HCT116 (cell line): ENCODE measurements around the gene PDE2A. TPM values are rescaled to one million over a fixed set of nuclear protein-coding genes. Genes with fewer than 3 reads are reported as not detected.

Experiments used
- ATAC-seq: fragments of 200-7000 bp; cut with Tn5 transposase; 2 replicates; pipeline ENCODE4 v1.9.1; 2020; ENCODE audit warnings: mild to moderate bottlenecking, moderate library complexity
- BruUV-seq: library from RNA; stranded (reverse); fragments of 400-500 nt; replicated peaks from 2 replicates; lab custom pipeline; 2021; lab: Mats Ljungman, UMichigan
- CTCF ChIA-PET: fragments of 300-600 bp; sonication (Branson Sonifier 250); formaldehyde crosslinking; loops from one replicate; lab custom pipeline; 2021; ENCODE audit warnings: antibody characterized with exemption; lab: Charles Lee
- POLR2A ChIA-PET: fragments of 300-600, 350-600 bp; sonication (Branson Sonifier 250); formaldehyde crosslinking; loops from one replicate; lab custom pipeline; 2021; ENCODE audit warnings: antibody characterized with exemption; lab: Charles Lee
- RAD21 ChIA-PET, 2 experiments: fragments of 300-600 bp; sonication (Branson Sonifier 250); formaldehyde crosslinking; loops; one replicate each; lab custom pipeline; 2023; ENCODE audit warnings: low total read pairs in 2 of 2; ENCODE audit not compliant: uncharacterized antibody in 2 of 2, unreplicated experiment in 2 of 2, low non-redundant PET in 1 of 2; lab: Charles Lee
- DNase-seq: peaks from one replicate; pipeline ENCODE4 v3.0.0-alpha.2; 2010; ENCODE audit warnings: low read depth, low spot score
- H2AFZ ChIP-seq: fragments of 200-600 bp; shearing (Covaris generic), sonication (generic); 2 replicates; pipeline ENCODE4 v1.6.1; 2017; ENCODE audit warnings: low read depth, mixed run types, mixed read lengths, antibody characterized with exemption, low read length; ENCODE audit not compliant: poor library complexity, severe bottlenecking
- H3K27ac ChIP-seq: 2 replicates; pipeline ENCODE4 v1.5.1; 2012; ENCODE audit warnings: low read depth, low read length
- H3K27me3 ChIP-seq: fragments of 200-600 bp; sonication (generic); 2 replicates; pipeline ENCODE4 v1.6.1; 2016; ENCODE audit warnings: mixed run types, low read length, mixed read lengths; ENCODE audit not compliant: insufficient read depth
- H3K36me3 ChIP-seq, 2 experiments: fragments of 200-500 bp in 1 of 2; fragments of 200-600 bp in 1 of 2; sonication (Bioruptor generic) in 1 of 2; sonication (generic) in 1 of 2; 2 replicates each; pipeline versions ENCODE4 v1.5.1 to v1.6.1; 2014 to 2016; ENCODE audit warnings: low read length in 2 of 2, inconsistent platforms in 1 of 2, mixed read lengths in 1 of 2, mixed run types in 1 of 2; ENCODE audit not compliant: insufficient read depth in 2 of 2, control insufficient read depth in 1 of 2
- H3K4me1 ChIP-seq, 2 experiments: fragments of 200-600 bp in 1 of 2; sonication (generic) in 1 of 2; 2 replicates each; pipeline versions ENCODE4 v1.5.1 to v1.6.1; 2012 to 2017; ENCODE audit warnings: low read length in 2 of 2, inconsistent platforms in 1 of 2, mild to moderate bottlenecking in 1 of 2, mixed read lengths in 1 of 2, mixed run types in 1 of 2, moderate library complexity in 1 of 2; ENCODE audit not compliant: insufficient read depth in 2 of 2, control insufficient read depth in 1 of 2
- H3K4me2 ChIP-seq: fragments of 200-600 bp; sonication (generic); 2 replicates; pipeline ENCODE4 v1.6.1; 2017; ENCODE audit warnings: mixed run types, low read length, mixed read lengths
- H3K4me3 ChIP-seq, 2 experiments: fragments of 200-600 bp in 1 of 2; sonication (generic) in 1 of 2; replicated peaks in 1 of 2; 2 replicates each; pipeline ENCODE4 v1.5.1; 2011 to 2016; ENCODE audit warnings: low read length in 2 of 2, control low read depth in 1 of 2, low read depth in 1 of 2, mild to moderate bottlenecking in 1 of 2, mixed read lengths in 1 of 2, mixed run types in 1 of 2
- H3K79me2 ChIP-seq: fragments of 200-600 bp; sonication (generic); 2 replicates; pipeline ENCODE4 v1.6.1; 2017; ENCODE audit warnings: mild to moderate bottlenecking, mixed run types, low read length, moderate library complexity, mixed read lengths; ENCODE audit not compliant: insufficient read depth
- H3K9ac ChIP-seq: fragments of 200-600 bp; sonication (generic); 2 replicates; pipeline ENCODE4 v1.6.1; 2016; ENCODE audit warnings: low read length, mixed read lengths
- H3K9me2 ChIP-seq: fragments of 200-600 bp; sonication (generic), shearing (Covaris generic); 2 replicates; pipeline ENCODE4 v1.6.1; 2017; ENCODE audit warnings: mixed run types, mild to moderate bottlenecking, moderate library complexity; ENCODE audit not compliant: insufficient read depth
- H3K9me3 ChIP-seq, 2 experiments: fragments of 200-500 bp in 1 of 2; fragments of 200-600 bp in 1 of 2; sonication (Bioruptor generic) in 1 of 2; sonication (generic) in 1 of 2; 2 replicates each; pipeline ENCODE4 v1.6.1; 2014 to 2017; ENCODE audit warnings: low read length in 2 of 2, mixed read lengths in 2 of 2, inconsistent platforms in 1 of 2, low read depth in 1 of 2, mild to moderate bottlenecking in 1 of 2, mixed run types in 1 of 2, moderate library complexity in 1 of 2; ENCODE audit not compliant: control insufficient read depth in 1 of 2, insufficient read depth in 1 of 2
- H4K20me1 ChIP-seq: fragments of 200-600 bp; sonication (generic), shearing (Covaris generic); 2 replicates; pipeline ENCODE4 v1.6.1; 2017; ENCODE audit warnings: mixed run types, mild to moderate bottlenecking, moderate library complexity; ENCODE audit not compliant: insufficient read depth
- CBX3 ChIP-seq: IDR thresholded peaks from 2 replicates; pipeline ENCODE4 v1.6.1; 2012; ENCODE audit warnings: low read depth
- CEBPB ChIP-seq: IDR thresholded peaks from 2 replicates; pipeline ENCODE4 v1.6.1; 2012; ENCODE audit warnings: low read depth
- EGR1 ChIP-seq: IDR thresholded peaks from 2 replicates; pipeline ENCODE4 v1.6.1; 2012; ENCODE audit warnings: low read depth
- ELF1 ChIP-seq: IDR thresholded peaks from 2 replicates; pipeline ENCODE4 v1.6.1; 2012; ENCODE audit warnings: low read depth, borderline replicate concordance
- EZH2phosphoT487 ChIP-seq: fragments of 200-600 bp; IDR thresholded peaks from 2 replicates; pipeline ENCODE4 v1.6.1; 2018; ENCODE audit warnings: antibody characterized with exemption, borderline replicate concordance
- FOSL1 ChIP-seq: IDR thresholded peaks from 2 replicates; pipeline ENCODE4 v1.6.1; 2012; ENCODE audit warnings: low read depth
- JUND ChIP-seq: IDR thresholded peaks from 2 replicates; pipeline ENCODE4 v1.6.1; 2012
- SIN3A ChIP-seq: IDR thresholded peaks from 2 replicates; pipeline ENCODE4 v1.6.1; 2012; ENCODE audit warnings: low read depth
- SP1 ChIP-seq: IDR thresholded peaks from 2 replicates; pipeline ENCODE4 v1.6.1; 2012; ENCODE audit warnings: low read depth
- YY1 ChIP-seq: IDR thresholded peaks from 2 replicates; pipeline ENCODE4 v1.6.1; 2011; ENCODE audit warnings: low read length, low read depth, moderate library complexity, mild to moderate bottlenecking; ENCODE audit not compliant: insufficient replicate concordance; ENCODE audit errors: extremely low read depth
- ZFX ChIP-seq: fragments of 450-650 bp; IDR thresholded peaks from 2 replicates; pipeline ENCODE4 v1.6.1; 2017
- ZNF274 ChIP-seq: fragments of 200-500 bp; sonication (Bioruptor generic); IDR thresholded peaks from 2 replicates; pipeline ENCODE4 v1.6.1; 2014; ENCODE audit warnings: mild to moderate bottlenecking, low read depth, low read length, inconsistent platforms
- intact Hi-C: fragments of 100-400 bp; cut with micrococcal nuclease; formaldehyde crosslinking; loops from 2 replicates; pipeline ENCODE4 v1.10.0; 2022
- total RNA-seq: library from RNA; stranded (reverse); gene quantifications from one replicate; pipeline ENCODE4 v1.2.1, GENCODE V29; 2021; ENCODE audit not compliant: unreplicated experiment
- TF ChIP-seq, protein P1 (sequence below): IDR thresholded peaks from 2 replicates; pipeline ENCODE4 v1.6.1; 2012
- TF ChIP-seq, protein P2 (sequence below): IDR thresholded peaks from 2 replicates; pipeline ENCODE4 v1.6.1; 2012

PDE2A gene
- total RNA-seq, 1 experiment from 2014 or later: 7.6 TPM

DNA sequence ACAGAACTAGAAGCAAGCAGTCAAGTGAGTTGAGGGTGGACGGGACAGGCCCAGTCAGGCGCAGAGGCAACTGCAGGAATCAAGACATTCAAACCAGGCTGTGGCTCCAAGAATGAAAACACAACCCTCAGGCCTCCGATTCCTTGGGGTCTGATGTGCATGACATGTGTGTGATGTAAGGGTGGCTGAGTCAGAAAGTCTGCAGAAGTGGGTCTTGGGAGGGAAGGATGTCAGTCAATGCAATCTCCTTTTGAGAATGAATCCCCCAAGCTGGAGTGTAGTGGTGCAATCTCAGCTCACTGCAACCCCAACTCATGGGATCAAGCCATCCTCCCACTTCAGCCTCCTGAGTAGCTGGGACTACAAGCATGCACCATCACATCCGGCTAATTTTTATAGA is 15.9 kb upstream of the PDE2A start:
- no peak overlapping the region for H3K9ac ChIP-seq
- no peak for ATAC-seq

DNA sequence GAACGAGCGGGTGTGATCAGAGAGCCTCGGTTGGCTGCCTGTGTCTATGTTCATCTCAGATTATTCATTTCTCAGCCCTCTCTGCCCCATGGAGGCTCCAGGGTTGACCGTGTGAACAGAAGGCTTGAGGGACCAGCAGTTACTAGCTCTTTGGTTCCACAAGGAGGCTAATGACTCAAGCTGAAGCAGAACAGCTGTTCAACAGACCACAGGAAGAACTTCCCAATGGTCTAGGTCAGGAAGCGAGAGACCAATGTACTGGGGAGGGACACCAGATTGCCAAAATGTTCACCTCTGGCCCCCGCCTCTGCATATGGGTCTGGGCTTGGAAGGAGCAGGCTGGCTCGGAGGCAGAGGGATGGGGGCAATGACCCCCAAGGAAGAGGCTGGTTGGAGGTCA is 14.7 kb upstream of the PDE2A start:
- CTCF ChIA-PET: no interaction called here
- RAD21 ChIA-PET: no interaction called here
- H2AFZ ChIP-seq: no peak overlapping the region
- TF ChIP-seq CBX3 (no peak), SP1 (no peak), JUND (no peak), EZH2phosphoT487 (no peak), YY1 (no peak), ELF1 (no peak)
- TF ChIP-seq, protein P1, sequence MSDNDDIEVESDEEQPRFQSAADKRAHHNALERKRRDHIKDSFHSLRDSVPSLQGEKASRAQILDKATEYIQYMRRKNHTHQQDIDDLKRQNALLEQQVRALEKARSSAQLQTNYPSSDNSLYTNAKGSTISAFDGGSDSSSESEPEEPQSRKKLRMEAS: no peak
- BruUV-seq: no TSS peak
- no peak overlapping the region for H3K9ac ChIP-seq
- no peak for ATAC-seq
- intact Hi-C loops: no loop called here
- no peak overlapping the region for H3K27ac ChIP-seq
- POLR2A ChIA-PET: no interaction called here
- H3K4me3 ChIP-seq: no peak overlapping the region
- H3K79me2 ChIP-seq: no peaks in the 10 kb centered on the region
- peaks cover 0 to 12% of the 10 kb centered on the region in 2 experiments; a peak in 3 of 4 replicates for H3K4me1 ChIP-seq
- H3K9me2 ChIP-seq: no peaks in the 10 kb centered on the region
- no peaks in the 10 kb centered on the region for H3K9me3 ChIP-seq
- H4K20me1 ChIP-seq: no peaks in the 10 kb centered on the region
- no peak overlapping the region for H3K4me2 ChIP-seq
- H3K27me3 ChIP-seq: no peaks in the 10 kb centered on the region
- peaks cover 8 to 9% of the 10 kb centered on the region in 2 experiments; a peak in 1 of 4 replicates for H3K36me3 ChIP-seq
- DNase-seq: no peak

More for the DNA sequence above, 15.9 kb upstream of the PDE2A start:
- no peaks in the 10 kb centered on the region for H3K9me2 ChIP-seq
- no peak overlapping the region for H3K27ac ChIP-seq
- DNase-seq: no peak
- no peak for TF ChIP-seq SIN3A
- TF ChIP-seq ZFX: no peak
- no peak for TF ChIP-seq ZNF274
- TF ChIP-seq, protein P2, sequence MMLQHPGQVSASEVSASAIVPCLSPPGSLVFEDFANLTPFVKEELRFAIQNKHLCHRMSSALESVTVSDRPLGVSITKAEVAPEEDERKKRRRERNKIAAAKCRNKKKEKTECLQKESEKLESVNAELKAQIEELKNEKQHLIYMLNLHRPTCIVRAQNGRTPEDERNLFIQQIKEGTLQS: no peak
- no peak for TF ChIP-seq CEBPB
- no peak for TF ChIP-seq EGR1
- TF ChIP-seq, protein P1: no peak
- no peak for TF ChIP-seq SP1
- no peak for TF ChIP-seq FOSL1
- TF ChIP-seq JUND: no peak
- CTCF ChIA-PET: no interaction called here
- H3K79me2 ChIP-seq: no peaks in the 10 kb centered on the region
- no peak overlapping the region for H3K4me3 ChIP-seq
- H3K9me3 ChIP-seq: no peaks in the 10 kb centered on the region
- no peaks in the 10 kb centered on the region for H3K27me3 ChIP-seq
- intact Hi-C loops: no loop called here
- peaks cover 12 to 14% of the 10 kb centered on the region in 2 experiments; a peak in 2 of 4 replicates for H3K36me3 ChIP-seq
- H3K4me1 ChIP-seq: no peaks in the 10 kb centered on the region
- BruUV-seq: no TSS peak
- H4K20me1 ChIP-seq: no peaks in the 10 kb centered on the region
- no peak overlapping the region for H2AFZ ChIP-seq
- RAD21 ChIA-PET: no interaction called here
- POLR2A ChIA-PET: no interaction called here
- H3K4me2 ChIP-seq: no peak overlapping the region
